Measurements from ENCODE around the gene SCN2A. TPM values are rescaled to one million over a fixed set of nuclear protein-coding genes. Genes with fewer than 3 reads are reported as not detected.

The SCN2A gene
- total RNA-seq, 1 experiment from 2014 or later = not detected

- no peak for TF ChIP-seq CTCF (IDR thresholded peaks at IDR 0.05; ENCODE audit: insufficient read depth in 1 of 2, low read depth in 1 of 2, low read length in 1 of 2, severe bottlenecking in 1 of 2, unreplicated experiment in 1 of 2)
- ChIA-PET POLR2A (no interaction called here), CTCF (no interaction called here)
- Histone ChIP-seq H3K27me3 (replicated peaks; ENCODE audit: control insufficient read depth, insufficient read depth, low read length) (no peaks in the 10 kb centered on the region), H3K36me3 (ENCODE audit: control insufficient read depth, insufficient read depth, low read length) (no peaks in the 10 kb centered on the region), H3K4me1 (no peaks in the 10 kb centered on the region), H3K4me3 (ENCODE audit: low read depth, low read length) (no peak overlapping the region), H3K9me3 (no peaks in the 10 kb centered on the region; the same call in 1 of the 2 replicates)
- no peaks in the 10 kb centered on the region for H3K9me3 Mint-ChIP-seq (ENCODE audit: unreplicated experiment)
- intact Hi-C loops (cut with micrococcal nuclease; ENCODE audit: unreplicated experiment) = no loop called here
- no peaks in the 10 kb centered on the region for H3K36me3 Mint-ChIP-seq (ENCODE audit: insufficient read depth, unreplicated experiment)
- no TSS peak for BruUV-seq (replicated peaks)
- no peaks in the 10 kb centered on the region for H3K27me3 Mint-ChIP-seq (ENCODE audit: insufficient read depth, unreplicated experiment)
- H3K4me1 Mint-ChIP-seq (ENCODE audit: low read depth, unreplicated experiment) = no peaks in the 10 kb centered on the region
- DNase-seq = no peak
- no peak overlapping the region for H3K27ac Mint-ChIP-seq (ENCODE audit: unreplicated experiment)
- H3K4me3 Mint-ChIP-seq (ENCODE audit: unreplicated experiment) = no peak overlapping the region
Measured at GRCh38 chr2:165205865-165206264, 33.3 kb upstream of the SCN2A start.

GRCh38 chr2:165208094-165208493, 31.1 kb upstream of the SCN2A start:
- no peak for TF ChIP-seq CTCF (IDR thresholded peaks at IDR 0.05; ENCODE audit: insufficient read depth in 1 of 2, low read depth in 1 of 2, low read length in 1 of 2, severe bottlenecking in 1 of 2, unreplicated experiment in 1 of 2)
- Histone ChIP-seq H3K27me3 (replicated peaks; ENCODE audit: control insufficient read depth, insufficient read depth, low read length) (no peaks in the 10 kb centered on the region), H3K4me1 (no peaks in the 10 kb centered on the region), H3K36me3 (ENCODE audit: control insufficient read depth, insufficient read depth, low read length) (no peaks in the 10 kb centered on the region), H3K4me3 (ENCODE audit: low read depth, low read length) (no peak overlapping the region), H3K9me3 (no peaks in the 10 kb centered on the region; the same call in 1 of the 2 replicates)
- no peak overlapping the region for H3K4me3 Mint-ChIP-seq (ENCODE audit: unreplicated experiment)
- intact Hi-C loops (cut with micrococcal nuclease; ENCODE audit: unreplicated experiment) = no loop called here
- no peaks in the 10 kb centered on the region for H3K4me1 Mint-ChIP-seq (ENCODE audit: low read depth, unreplicated experiment)
- no TSS peak for BruUV-seq (replicated peaks)
- H3K9me3 Mint-ChIP-seq (ENCODE audit: unreplicated experiment) = no peaks in the 10 kb centered on the region
- no peak for DNase-seq
- H3K27me3 Mint-ChIP-seq (ENCODE audit: insufficient read depth, unreplicated experiment) = peaks cover 5% of the 10 kb centered on the region
- no peak overlapping the region for H3K27ac Mint-ChIP-seq (ENCODE audit: unreplicated experiment)
- no peaks in the 10 kb centered on the region for H3K36me3 Mint-ChIP-seq (ENCODE audit: insufficient read depth, unreplicated experiment)
- ChIA-PET CTCF (no interaction called here), POLR2A (no interaction called here)

- H3K4me1 ChIP-seq = no peaks in the 10 kb centered on the region
- Mint-ChIP-seq H3K9me3 (ENCODE audit: unreplicated experiment) (no peaks in the 10 kb centered on the region), H3K27me3 (ENCODE audit: insufficient read depth, unreplicated experiment) (peaks cover 10% of the 10 kb centered on the region), H3K4me1 (ENCODE audit: low read depth, unreplicated experiment) (no peaks in the 10 kb centered on the region), H3K4me3 (ENCODE audit: unreplicated experiment) (no peak overlapping the region), H3K27ac (ENCODE audit: unreplicated experiment) (no peak overlapping the region), H3K36me3 (ENCODE audit: insufficient read depth, unreplicated experiment) (no peaks in the 10 kb centered on the region)
- H3K36me3 ChIP-seq (ENCODE audit: control insufficient read depth, insufficient read depth, low read length) = no peaks in the 10 kb centered on the region
- BruUV-seq (replicated peaks) = no TSS peak
- no peak overlapping the region for H3K4me3 ChIP-seq (ENCODE audit: low read depth, low read length)
- ChIA-PET CTCF (no interaction called here), POLR2A (no interaction called here)
- H3K9me3 ChIP-seq = no peaks in the 10 kb centered on the region
- intact Hi-C loops (cut with micrococcal nuclease; ENCODE audit: unreplicated experiment) = no loop called here
- DNase-seq = no peak
- TF ChIP-seq CTCF (IDR thresholded peaks at IDR 0.05; ENCODE audit: insufficient read depth in 1 of 2, low read depth in 1 of 2, low read length in 1 of 2, severe bottlenecking in 1 of 2, unreplicated experiment in 1 of 2) = no peak
- H3K27me3 ChIP-seq (replicated peaks; ENCODE audit: control insufficient read depth, insufficient read depth, low read length) = no peaks in the 10 kb centered on the region
Measured at GRCh38 chr2:165214093-165214492, 25.1 kb upstream of the SCN2A start.

Data from Caco-2 (cell line).